Keratinocyte (primary cell): ENCODE results near the gene FLNA.

Source experiments
- EZH2 ChIP-seq: IDR thresholded peaks from one replicate; pipeline ENCODE4 v1.6.1; 2012; ENCODE audit warnings: inconsistent platforms, mild to moderate bottlenecking, low read length, moderate library complexity
- TF ChIP-seq, protein P1 (sequence below), 3 experiments: IDR thresholded peaks in 1 of 3; conservative IDR thresholded peaks in 1 of 3; optimal IDR thresholded peaks in 1 of 3; 2 replicates in 2 of 3; 3 replicates in 1 of 3; pipeline versions ENCODE3 to v1.5.1; 2011; ENCODE audit warnings: low read length in 3 of 3, mild to moderate bottlenecking in 3 of 3, moderate library complexity in 2 of 3, control low read depth in 1 of 3, inconsistent platforms in 1 of 3; ENCODE audit not compliant: insufficient read depth in 2 of 3; ENCODE audit errors: extremely low read depth in 1 of 3

- TF ChIP-seq, protein P1, sequence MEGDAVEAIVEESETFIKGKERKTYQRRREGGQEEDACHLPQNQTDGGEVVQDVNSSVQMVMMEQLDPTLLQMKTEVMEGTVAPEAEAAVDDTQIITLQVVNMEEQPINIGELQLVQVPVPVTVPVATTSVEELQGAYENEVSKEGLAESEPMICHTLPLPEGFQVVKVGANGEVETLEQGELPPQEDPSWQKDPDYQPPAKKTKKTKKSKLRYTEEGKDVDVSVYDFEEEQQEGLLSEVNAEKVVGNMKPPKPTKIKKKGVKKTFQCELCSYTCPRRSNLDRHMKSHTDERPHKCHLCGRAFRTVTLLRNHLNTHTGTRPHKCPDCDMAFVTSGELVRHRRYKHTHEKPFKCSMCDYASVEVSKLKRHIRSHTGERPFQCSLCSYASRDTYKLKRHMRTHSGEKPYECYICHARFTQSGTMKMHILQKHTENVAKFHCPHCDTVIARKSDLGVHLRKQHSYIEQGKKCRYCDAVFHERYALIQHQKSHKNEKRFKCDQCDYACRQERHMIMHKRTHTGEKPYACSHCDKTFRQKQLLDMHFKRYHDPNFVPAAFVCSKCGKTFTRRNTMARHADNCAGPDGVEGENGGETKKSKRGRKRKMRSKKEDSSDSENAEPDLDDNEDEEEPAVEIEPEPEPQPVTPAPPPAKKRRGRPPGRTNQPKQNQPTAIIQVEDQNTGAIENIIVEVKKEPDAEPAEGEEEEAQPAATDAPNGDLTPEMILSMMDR (optimal IDR thresholded peaks at IDR 0.05 in 1 of 3, IDR thresholded peaks at IDR 0.05 in 1 of 3, conservative IDR thresholded peaks at IDR 0.05 in 1 of 3; ENCODE audit: extremely low read depth in 1 of 3, insufficient read depth in 2 of 3, low read length in 3 of 3): no peak
- no peak for TF ChIP-seq EZH2
Measured at GRCh38 chrX:154360155-154360713, 14.2 kb downstream of the FLNA start.
